Right lobe of liver (tissue), 4 donors: ENCODE results near the gene SCN5A.

ENCODE experiments used
- CTCF ChIP-seq, 4 donors: fragments of 200-600 bp in 3 of 4; fragments of 450-650 bp in 1 of 4; IDR thresholded peaks; one replicate each; pipeline versions ENCODE4 v1.5.1 to v1.8.0; 2016 to 2022; ENCODE audit warnings: antibody characterized with exemption in 4 of 4, mild to moderate bottlenecking in 2 of 4
- POLR2A ChIP-seq: fragments of 450-650 bp; IDR thresholded peaks from one replicate; pipeline ENCODE4 v1.6.1; 2017; ENCODE audit warnings: antibody characterized with exemption, mild to moderate bottlenecking
- donor health status: DM: no; HTN: no; CAD: no.
- donor health status: DM: no; HTN: no; CAD: no.
- donor health status: DM: no; HTN: yes; CAD: no.

- no peak for TF ChIP-seq CTCF (IDR thresholded peaks at IDR 0.05)
- no peak for TF ChIP-seq POLR2A
Measured at GRCh38 chr3:38578081-38578475, 71.4 kb downstream of the SCN5A start.
